WI38 (cell line): ENCODE data around the gene DAPK2.

Source experiments
- H3K4me3 ChIP-seq: 2 replicates; pipeline ENCODE4 v1.5.1; 2011; ENCODE audit warnings: low read depth, mild to moderate bottlenecking, control low read depth, low read length
- TF ChIP-seq, protein P1 (sequence below): IDR thresholded peaks from 2 replicates; pipeline ENCODE4 v1.5.1; 2012; ENCODE audit warnings: low read depth, mild to moderate bottlenecking, control low read depth, low read length

The DAPK2 gene

GRCh38 chr15:64044300-64045100 is 1.8 kb downstream of the DAPK2 start:
- TF ChIP-seq, protein P1, sequence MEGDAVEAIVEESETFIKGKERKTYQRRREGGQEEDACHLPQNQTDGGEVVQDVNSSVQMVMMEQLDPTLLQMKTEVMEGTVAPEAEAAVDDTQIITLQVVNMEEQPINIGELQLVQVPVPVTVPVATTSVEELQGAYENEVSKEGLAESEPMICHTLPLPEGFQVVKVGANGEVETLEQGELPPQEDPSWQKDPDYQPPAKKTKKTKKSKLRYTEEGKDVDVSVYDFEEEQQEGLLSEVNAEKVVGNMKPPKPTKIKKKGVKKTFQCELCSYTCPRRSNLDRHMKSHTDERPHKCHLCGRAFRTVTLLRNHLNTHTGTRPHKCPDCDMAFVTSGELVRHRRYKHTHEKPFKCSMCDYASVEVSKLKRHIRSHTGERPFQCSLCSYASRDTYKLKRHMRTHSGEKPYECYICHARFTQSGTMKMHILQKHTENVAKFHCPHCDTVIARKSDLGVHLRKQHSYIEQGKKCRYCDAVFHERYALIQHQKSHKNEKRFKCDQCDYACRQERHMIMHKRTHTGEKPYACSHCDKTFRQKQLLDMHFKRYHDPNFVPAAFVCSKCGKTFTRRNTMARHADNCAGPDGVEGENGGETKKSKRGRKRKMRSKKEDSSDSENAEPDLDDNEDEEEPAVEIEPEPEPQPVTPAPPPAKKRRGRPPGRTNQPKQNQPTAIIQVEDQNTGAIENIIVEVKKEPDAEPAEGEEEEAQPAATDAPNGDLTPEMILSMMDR = no peak
- H3K4me3 ChIP-seq = no peak overlapping the region

DNA sequence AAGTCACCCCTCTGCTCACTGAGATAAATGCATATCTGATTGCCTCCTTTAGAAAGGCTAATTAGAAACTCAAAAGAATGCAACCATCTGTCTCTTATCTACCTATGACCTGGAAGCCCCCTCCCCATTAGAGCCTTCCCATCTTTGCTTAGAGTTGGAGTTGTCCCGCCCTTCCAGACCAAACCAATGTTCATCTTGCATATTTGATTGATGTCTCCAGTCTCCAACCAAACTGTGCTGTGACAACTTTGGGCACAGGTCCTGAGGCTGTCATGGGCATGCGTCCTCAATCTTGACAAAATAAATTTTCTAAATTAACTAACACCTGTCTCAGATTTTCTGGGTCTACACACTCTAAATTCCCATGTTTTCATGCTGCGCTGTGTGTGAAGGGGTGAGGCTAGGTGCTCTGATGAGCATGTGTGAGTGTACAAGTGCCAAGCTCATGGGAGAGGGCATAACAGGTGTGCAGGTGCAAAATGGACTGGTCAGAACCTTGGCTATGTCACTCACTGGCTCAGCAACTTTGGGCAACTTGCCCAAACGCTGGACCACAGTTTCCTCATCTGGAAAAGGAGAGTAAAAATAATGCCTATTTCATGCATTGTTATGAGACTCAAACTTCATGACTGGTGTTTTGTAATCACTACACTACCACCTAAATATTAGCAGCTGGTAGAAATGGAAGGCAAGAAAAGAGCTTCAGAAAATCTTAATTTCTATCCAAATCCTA is 7.2 kb downstream of the DAPK2 start:
- H3K4me3 ChIP-seq = no peak overlapping the region
- TF ChIP-seq, protein P1 = no peak

GRCh38 chr15:64037966-64038365 is 8.3 kb downstream of the DAPK2 start:
- TF ChIP-seq, protein P1 = no peak

DNA sequence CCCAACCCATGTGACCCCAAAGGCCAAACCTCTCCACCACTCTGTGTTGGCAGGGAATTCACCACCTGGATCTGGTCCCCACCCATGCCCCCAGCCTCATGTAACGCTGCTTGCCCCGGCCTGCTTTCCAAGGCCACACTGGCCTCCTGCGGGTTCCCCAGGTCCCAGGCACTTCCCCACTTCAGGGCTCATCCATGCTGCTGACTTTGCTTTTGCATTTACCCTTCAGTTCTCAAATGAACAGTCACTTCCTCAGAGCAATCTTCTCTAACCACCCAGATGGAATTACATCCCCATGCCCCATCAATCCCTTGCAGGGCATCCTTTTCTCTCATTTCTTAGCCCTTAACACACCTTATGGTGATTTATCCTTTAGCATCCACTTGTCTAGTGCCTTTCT is 9.2 kb downstream of the DAPK2 start:
- TF ChIP-seq, protein P1 = no peak
- no peak overlapping the region for H3K4me3 ChIP-seq

More at GRCh38 chr15:64037966-64038365, 8.3 kb downstream of the DAPK2 start:
- H3K4me3 ChIP-seq = no peak overlapping the region

- H3K4me3 ChIP-seq = no peak overlapping the region
- TF ChIP-seq, protein P1 = no peak
Measured at GRCh38 chr15:64035525-64035924, 10.8 kb downstream of the DAPK2 start.

DNA sequence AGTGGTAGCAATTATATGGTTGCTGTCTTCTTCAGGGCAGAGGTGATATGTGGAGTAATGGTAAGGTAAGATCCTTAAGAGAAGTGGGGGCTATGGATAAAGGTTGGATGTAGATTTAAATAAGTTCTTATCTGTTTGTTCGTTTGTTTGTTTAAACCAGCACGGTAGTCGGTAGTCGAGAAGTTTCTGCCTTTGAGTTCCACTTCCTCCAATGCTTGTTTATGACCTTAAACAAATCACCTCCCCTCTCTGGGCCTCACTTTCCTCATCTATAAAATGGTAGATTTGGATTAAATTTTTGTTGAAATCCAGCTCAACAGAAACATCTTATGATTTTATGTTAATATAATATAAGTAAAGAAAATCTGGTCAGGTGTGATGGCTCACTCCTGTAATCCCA is 11.8 kb downstream of the DAPK2 start:
- TF ChIP-seq, protein P1 = no peak
- no peak overlapping the region for H3K4me3 ChIP-seq

DNA sequence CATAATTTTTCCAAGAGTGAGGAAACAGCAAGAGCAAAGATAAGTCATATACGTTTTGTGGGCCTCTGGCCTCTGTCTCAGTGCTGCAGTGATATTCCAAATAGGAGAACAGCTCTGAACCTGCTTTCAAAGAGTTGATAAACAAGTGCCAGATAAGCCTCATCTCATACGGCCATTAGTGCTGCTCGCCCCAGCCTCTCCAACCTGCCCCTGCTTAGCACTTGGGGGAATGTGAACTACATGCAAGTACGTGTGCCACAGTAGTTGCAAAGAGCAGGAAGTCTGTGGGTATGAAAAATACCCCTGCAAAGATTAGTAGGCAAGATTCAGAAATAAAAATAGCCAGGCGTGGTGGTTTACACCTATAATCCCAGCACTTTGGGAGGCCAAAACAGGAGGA is 14.0 kb downstream of the DAPK2 start:
- TF ChIP-seq, protein P1 = no peak

More for the DNA sequence above, 14.0 kb downstream of the DAPK2 start:
- H3K4me3 ChIP-seq = no peak overlapping the region
